ENCODE measurements around the gene SERINC3. TPM values are rescaled to one million over a fixed set of nuclear protein-coding genes. Genes with fewer than 3 reads are reported as not detected.
A peak's percentile ranks its signal among the peaks of the same experiment; 100 is the strongest.

The SERINC3 gene
- total and polyA plus RNA-seq, 2 of the 13 experiments (the other 11 are each of a cell fraction or from before 2014, with no cell fraction given): 82.0 to 226 TPM

DNA sequence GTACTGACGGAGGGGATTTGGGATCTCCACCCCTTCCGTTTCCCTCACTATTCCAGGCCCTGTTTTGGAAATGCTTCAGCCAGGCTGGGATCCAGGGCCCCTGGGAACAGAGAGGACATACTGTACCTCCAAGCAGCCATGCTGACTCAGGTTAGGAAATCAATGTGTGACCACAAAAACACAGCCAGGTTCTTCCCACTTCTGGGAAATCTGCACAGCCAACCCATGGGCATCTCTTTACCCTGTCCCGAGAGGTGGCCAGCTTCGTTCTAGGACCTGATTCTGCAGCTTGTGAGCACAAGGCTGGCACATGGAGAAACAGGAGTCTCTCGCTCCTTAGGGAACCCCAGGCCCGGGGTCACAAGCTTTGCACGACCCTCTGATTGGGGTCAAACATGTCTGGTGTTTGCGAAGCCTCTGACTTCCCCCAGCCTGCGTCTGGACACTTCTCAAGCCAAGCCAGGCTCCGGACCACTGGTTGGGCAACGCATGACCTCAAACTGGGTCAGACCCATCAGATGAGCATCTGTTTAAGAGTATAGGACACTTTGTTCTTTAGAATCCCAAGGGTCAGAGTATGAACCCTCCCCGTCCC lies 54.5 kb downstream of the SERINC3 start (continued):
- TF ChIP-seq LCORL (IDR thresholded peaks at IDR 0.05) (no peak), LCORL (CRISPR knock-in tag; IDR thresholded peaks at IDR 0.05) (peak; percentile 59; the same call in 1 of the 2 replicates), SOX6 (IDR thresholded peaks at IDR 0.05) (no peak), SOX6 (CRISPR knock-in tag; IDR thresholded peaks at IDR 0.05) (peak; percentile 50), RXRB (CRISPR knock-in tag; IDR thresholded peaks at IDR 0.05; ENCODE audit: borderline replicate concordance) (peak; percentile 20; the same call in 1 of the 2 replicates), ZNF350 (CRISPR knock-in tag; IDR thresholded peaks at IDR 0.05; ENCODE audit: borderline replicate concordance, low read depth) (0 out of 2 replicates have a peak, but pooled peaks have one; percentile 9), ZNF615 (CRISPR knock-in tag; IDR thresholded peaks at IDR 0.05; ENCODE audit: borderline replicate concordance) (no peak), BORCS8-MEF2B (CRISPR knock-in tag; IDR thresholded peaks at IDR 0.05) (peak; percentile 40; the same call in 1 of the 2 replicates), ZNF33B (CRISPR knock-in tag; IDR thresholded peaks at IDR 0.05) (peak; percentile 49; the same call in 1 of the 2 replicates), ZNF431 (CRISPR knock-in tag; IDR thresholded peaks at IDR 0.05; ENCODE audit: borderline replicate concordance, low read depth) (no peak)
- TF ChIP-seq, protein P1, sequence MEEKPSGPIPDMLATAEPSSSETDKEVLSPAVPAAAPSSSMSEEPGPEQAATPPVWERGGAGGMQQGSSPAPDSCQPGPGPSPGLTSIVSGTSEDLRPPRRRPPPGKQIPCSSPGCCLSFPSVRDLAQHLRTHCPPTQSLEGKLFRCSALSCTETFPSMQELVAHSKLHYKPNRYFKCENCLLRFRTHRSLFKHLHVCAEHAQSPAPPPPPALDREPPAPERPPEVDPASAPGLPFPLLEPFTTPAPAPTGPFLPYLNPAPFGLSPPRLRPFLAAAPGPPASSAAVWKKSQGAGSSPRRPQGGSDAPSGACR (CRISPR knock-in tag; IDR thresholded peaks at IDR 0.05): 0 out of 2 replicates have a peak, but pooled peaks have one; percentile 27
- TF ChIP-seq, protein P2, sequence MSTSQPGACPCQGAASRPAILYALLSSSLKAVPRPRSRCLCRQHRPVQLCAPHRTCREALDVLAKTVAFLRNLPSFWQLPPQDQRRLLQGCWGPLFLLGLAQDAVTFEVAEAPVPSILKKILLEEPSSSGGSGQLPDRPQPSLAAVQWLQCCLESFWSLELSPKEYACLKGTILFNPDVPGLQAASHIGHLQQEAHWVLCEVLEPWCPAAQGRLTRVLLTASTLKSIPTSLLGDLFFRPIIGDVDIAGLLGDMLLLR (CRISPR knock-in tag; IDR thresholded peaks at IDR 0.05): 0 out of 2 replicates have a peak, but pooled peaks have one; percentile 51
- TF ChIP-seq, protein P3, sequence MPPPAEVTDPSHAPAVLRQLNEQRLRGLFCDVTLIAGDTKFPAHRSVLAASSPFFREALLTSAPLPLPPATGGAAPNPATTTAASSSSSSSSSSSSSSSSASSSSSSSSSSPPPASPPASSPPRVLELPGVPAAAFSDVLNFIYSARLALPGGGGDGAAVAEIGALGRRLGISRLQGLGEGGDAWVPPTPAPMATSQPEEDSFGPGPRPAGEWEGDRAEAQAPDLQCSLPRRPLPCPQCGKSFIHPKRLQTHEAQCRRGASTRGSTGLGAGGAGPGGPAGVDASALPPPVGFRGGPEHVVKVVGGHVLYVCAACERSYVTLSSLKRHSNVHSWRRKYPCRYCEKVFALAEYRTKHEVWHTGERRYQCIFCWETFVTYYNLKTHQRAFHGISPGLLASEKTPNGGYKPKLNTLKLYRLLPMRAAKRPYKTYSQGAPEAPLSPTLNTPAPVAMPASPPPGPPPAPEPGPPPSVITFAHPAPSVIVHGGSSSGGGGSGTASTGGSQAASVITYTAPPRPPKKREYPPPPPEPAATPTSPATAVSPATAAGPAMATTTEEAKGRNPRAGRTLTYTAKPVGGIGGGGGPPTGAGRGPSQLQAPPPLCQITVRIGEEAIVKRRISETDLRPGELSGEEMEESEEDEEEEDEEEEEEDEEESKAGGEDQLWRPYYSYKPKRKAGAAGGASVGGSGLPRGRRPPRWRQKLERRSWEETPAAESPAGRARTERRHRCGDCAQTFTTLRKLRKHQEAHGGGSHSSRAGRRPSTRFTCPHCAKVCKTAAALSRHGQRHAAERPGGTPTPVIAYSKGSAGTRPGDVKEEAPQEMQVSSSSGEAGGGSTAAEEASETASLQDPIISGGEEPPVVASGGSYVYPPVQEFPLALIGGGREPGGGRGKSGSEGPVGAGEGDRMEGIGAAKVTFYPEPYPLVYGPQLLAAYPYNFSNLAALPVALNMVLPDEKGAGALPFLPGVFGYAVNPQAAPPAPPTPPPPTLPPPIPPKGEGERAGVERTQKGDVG (CRISPR knock-in tag; IDR thresholded peaks at IDR 0.05; ENCODE audit: borderline replicate concordance): no peak
- TF ChIP-seq, protein P4, sequence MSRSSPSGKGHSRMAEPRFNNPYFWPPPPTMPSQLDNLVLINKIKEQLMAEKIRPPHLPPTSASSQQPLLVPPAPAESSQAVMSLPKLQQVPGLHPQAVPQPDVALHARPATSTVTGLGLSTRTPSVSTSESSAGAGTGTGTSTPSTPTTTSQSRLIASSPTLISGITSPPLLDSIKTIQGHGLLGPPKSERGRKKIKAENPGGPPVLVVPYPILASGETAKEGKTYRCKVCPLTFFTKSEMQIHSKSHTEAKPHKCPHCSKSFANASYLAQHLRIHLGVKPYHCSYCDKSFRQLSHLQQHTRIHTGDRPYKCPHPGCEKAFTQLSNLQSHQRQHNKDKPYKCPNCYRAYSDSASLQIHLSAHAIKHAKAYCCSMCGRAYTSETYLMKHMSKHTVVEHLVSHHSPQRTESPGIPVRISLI (CRISPR knock-in tag; IDR thresholded peaks at IDR 0.05; ENCODE audit: borderline replicate concordance): no peak
- TF ChIP-seq, protein P5, sequence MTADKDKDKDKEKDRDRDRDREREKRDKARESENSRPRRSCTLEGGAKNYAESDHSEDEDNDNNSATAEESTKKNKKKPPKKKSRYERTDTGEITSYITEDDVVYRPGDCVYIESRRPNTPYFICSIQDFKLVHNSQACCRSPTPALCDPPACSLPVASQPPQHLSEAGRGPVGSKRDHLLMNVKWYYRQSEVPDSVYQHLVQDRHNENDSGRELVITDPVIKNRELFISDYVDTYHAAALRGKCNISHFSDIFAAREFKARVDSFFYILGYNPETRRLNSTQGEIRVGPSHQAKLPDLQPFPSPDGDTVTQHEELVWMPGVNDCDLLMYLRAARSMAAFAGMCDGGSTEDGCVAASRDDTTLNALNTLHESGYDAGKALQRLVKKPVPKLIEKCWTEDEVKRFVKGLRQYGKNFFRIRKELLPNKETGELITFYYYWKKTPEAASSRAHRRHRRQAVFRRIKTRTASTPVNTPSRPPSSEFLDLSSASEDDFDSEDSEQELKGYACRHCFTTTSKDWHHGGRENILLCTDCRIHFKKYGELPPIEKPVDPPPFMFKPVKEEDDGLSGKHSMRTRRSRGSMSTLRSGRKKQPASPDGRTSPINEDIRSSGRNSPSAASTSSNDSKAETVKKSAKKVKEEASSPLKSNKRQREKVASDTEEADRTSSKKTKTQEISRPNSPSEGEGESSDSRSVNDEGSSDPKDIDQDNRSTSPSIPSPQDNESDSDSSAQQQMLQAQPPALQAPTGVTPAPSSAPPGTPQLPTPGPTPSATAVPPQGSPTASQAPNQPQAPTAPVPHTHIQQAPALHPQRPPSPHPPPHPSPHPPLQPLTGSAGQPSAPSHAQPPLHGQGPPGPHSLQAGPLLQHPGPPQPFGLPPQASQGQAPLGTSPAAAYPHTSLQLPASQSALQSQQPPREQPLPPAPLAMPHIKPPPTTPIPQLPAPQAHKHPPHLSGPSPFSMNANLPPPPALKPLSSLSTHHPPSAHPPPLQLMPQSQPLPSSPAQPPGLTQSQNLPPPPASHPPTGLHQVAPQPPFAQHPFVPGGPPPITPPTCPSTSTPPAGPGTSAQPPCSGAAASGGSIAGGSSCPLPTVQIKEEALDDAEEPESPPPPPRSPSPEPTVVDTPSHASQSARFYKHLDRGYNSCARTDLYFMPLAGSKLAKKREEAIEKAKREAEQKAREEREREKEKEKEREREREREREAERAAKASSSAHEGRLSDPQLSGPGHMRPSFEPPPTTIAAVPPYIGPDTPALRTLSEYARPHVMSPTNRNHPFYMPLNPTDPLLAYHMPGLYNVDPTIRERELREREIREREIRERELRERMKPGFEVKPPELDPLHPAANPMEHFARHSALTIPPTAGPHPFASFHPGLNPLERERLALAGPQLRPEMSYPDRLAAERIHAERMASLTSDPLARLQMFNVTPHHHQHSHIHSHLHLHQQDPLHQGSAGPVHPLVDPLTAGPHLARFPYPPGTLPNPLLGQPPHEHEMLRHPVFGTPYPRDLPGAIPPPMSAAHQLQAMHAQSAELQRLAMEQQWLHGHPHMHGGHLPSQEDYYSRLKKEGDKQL (CRISPR knock-in tag; IDR thresholded peaks at IDR 0.05; ENCODE audit: low read depth): no peak
